OCI-LY3 (cell line): Measurements from ENCODE around the gene WDR90.

Experiments used
- H2AFZ ChIP-seq: fragments of 200-600, 300-600 bp; shearing (Covaris generic); 2 replicates; pipeline ENCODE4 v1.6.0; 2014; ENCODE audit warnings: antibody characterized with exemption, low read depth, low read length
- H3K27ac ChIP-seq: fragments of 200-600, 300-600 bp; sonication (generic); 2 replicates; pipeline ENCODE4 v1.5.1; 2014; ENCODE audit warnings: mild to moderate bottlenecking, low read length, moderate library complexity, mixed read lengths
- H3K27me3 ChIP-seq: fragments of 200-600, 300-600 bp; sonication (generic); 2 replicates; pipeline ENCODE4 v1.6.1; 2014; ENCODE audit warnings: low read depth, low read length, mixed read lengths
- H3K36me3 ChIP-seq: fragments of 200-600, 300-600 bp; sonication (generic); replicated peaks from 2 replicates; pipeline ENCODE3; 2014; ENCODE audit warnings: low read depth, low read length, mixed read lengths
- H3K4me1 ChIP-seq: fragments of 300-600, 200-600 bp; sonication (generic); 2 replicates; pipeline ENCODE4 v1.6.1; 2014; ENCODE audit warnings: low read length, mixed read lengths
- H3K4me2 ChIP-seq: fragments of 200-600, 300-600 bp; sonication (generic); 2 replicates; pipeline ENCODE4 v1.6.1; 2014; ENCODE audit warnings: low read length, mixed read lengths
- H3K4me3 ChIP-seq: fragments of 300-600, 200-600 bp; sonication (generic); 2 replicates; pipeline ENCODE4 v1.5.1; 2014; ENCODE audit warnings: antibody characterized with exemption, mild to moderate bottlenecking, low read length, moderate library complexity
- H3K79me2 ChIP-seq: fragments of 300-600, 200-600 bp; shearing (Covaris generic); 2 replicates; pipeline ENCODE4 v1.6.1; 2014; ENCODE audit warnings: mild to moderate bottlenecking, low read length, mixed read lengths
- H3K9ac ChIP-seq: fragments of 300-600, 200-600 bp; shearing (Covaris generic); 2 replicates; pipeline ENCODE4 v1.6.0; 2014; ENCODE audit warnings: mild to moderate bottlenecking, low read length, moderate library complexity
- H3K9me3 ChIP-seq: fragments of 200-600, 300-600 bp; shearing (Covaris generic); 2 replicates; pipeline ENCODE4 v1.6.1; 2014; ENCODE audit warnings: low read length, mixed read lengths; ENCODE audit not compliant: insufficient read depth
- H4K20me1 ChIP-seq: fragments of 200-600, 300-600 bp; sonication (generic); 2 replicates; pipeline ENCODE4 v1.6.1; 2016; ENCODE audit warnings: low read length, mixed read lengths; ENCODE audit not compliant: insufficient read depth
- CTCF ChIP-seq: fragments of 200-600, 300-600 bp; sonication (generic); IDR thresholded peaks from 2 replicates; pipeline ENCODE4 v1.5.1; 2014; ENCODE audit warnings: antibody characterized with exemption, low read length, low read depth
- EZH2phosphoT487 ChIP-seq: fragments of 200-600 bp; shearing (Covaris generic); IDR thresholded peaks from 2 replicates; pipeline ENCODE4 v1.6.1; 2018; ENCODE audit warnings: antibody characterized with exemption, mixed run types, low read depth

The WDR90 gene

GRCh38 chr16:675884-676564, 26.9 kb downstream of the WDR90 start:
- Histone ChIP-seq H3K9me3 (no peaks in the 10 kb centered on the region), H3K27me3 (no peaks in the 10 kb centered on the region), H3K27ac (no peak overlapping the region), H3K4me2 (no peak overlapping the region), H2AFZ (no peak overlapping the region), H3K36me3 (peaks cover 11% of the 10 kb centered on the region), H3K4me1 (peaks cover 2% of the 10 kb centered on the region), H3K4me3 (no peak overlapping the region; the same call in 1 of the 2 replicates), H3K9ac (no peak overlapping the region), H4K20me1 (no peaks in the 10 kb centered on the region), H3K79me2 (peaks cover 7% of the 10 kb centered on the region)
- TF ChIP-seq EZH2phosphoT487 = no peak
- TF ChIP-seq CTCF = no peak

GRCh38 chr16:676565-676902, 27.4 kb downstream of the WDR90 start:
- H4K20me1 ChIP-seq = 0 out of 2 replicates have a peak, but pooled peaks cover 4% of the 10 kb centered on the region
- H3K9ac ChIP-seq = no peak overlapping the region
- no peaks in the 10 kb centered on the region for H3K27me3 ChIP-seq
- H3K4me1 ChIP-seq = peaks cover 7% of the 10 kb centered on the region
- no peak overlapping the region for H2AFZ ChIP-seq
- no peaks in the 10 kb centered on the region for H3K9me3 ChIP-seq
- TF ChIP-seq EZH2phosphoT487 = no peak
- TF ChIP-seq CTCF = no peak
- H3K4me2 ChIP-seq = no peak overlapping the region
- no peak overlapping the region for H3K4me3 ChIP-seq
- peaks cover 16% of the 10 kb centered on the region for H3K36me3 ChIP-seq
- H3K79me2 ChIP-seq = peaks cover 12% of the 10 kb centered on the region
- no peak overlapping the region for H3K27ac ChIP-seq

GRCh38 chr16:676913-677312, 27.7 kb downstream of the WDR90 start:
- Histone ChIP-seq H3K9ac (no peak overlapping the region), H2AFZ (no peak overlapping the region), H3K4me2 (no peak overlapping the region), H3K27me3 (no peaks in the 10 kb centered on the region), H4K20me1 (0 out of 2 replicates have a peak, but pooled peaks cover 4% of the 10 kb centered on the region), H3K9me3 (no peaks in the 10 kb centered on the region), H3K27ac (no peak overlapping the region), H3K4me1 (peaks cover 9% of the 10 kb centered on the region), H3K79me2 (peaks cover 16% of the 10 kb centered on the region), H3K36me3 (peaks cover 20% of the 10 kb centered on the region), H3K4me3 (no peak overlapping the region)
- TF ChIP-seq EZH2phosphoT487 = no peak
- TF ChIP-seq CTCF = no peak

GRCh38 chr16:677316-678190, 28.4 kb downstream of the WDR90 start:
- Histone ChIP-seq H3K4me3 (no peak overlapping the region), H3K4me1 (peaks cover 9% of the 10 kb centered on the region), H2AFZ (no peak overlapping the region), H3K27me3 (no peaks in the 10 kb centered on the region), H3K79me2 (peaks cover 22% of the 10 kb centered on the region), H3K9ac (no peak overlapping the region), H3K36me3 (peaks cover 20% of the 10 kb centered on the region), H4K20me1 (0 out of 2 replicates have a peak, but pooled peaks cover 4% of the 10 kb centered on the region), H3K9me3 (no peaks in the 10 kb centered on the region), H3K27ac (no peak overlapping the region), H3K4me2 (no peak overlapping the region)
- no peak for TF ChIP-seq CTCF
- no peak for TF ChIP-seq EZH2phosphoT487
